SH-SY5Y (cell line): Measurements from ENCODE around the gene BCL6B.

Source experiments
- GATA2 ChIP-seq: IDR thresholded peaks from 2 replicates; pipeline ENCODE4 v1.6.1; 2011; ENCODE audit warnings: mild to moderate bottlenecking, low read depth, low read length
- GATA3 ChIP-seq: IDR thresholded peaks from 2 replicates; pipeline ENCODE4 v1.6.1; 2011; ENCODE audit warnings: low read depth, mild to moderate bottlenecking, low read length, moderate library complexity

- no peak for TF ChIP-seq GATA2
- no peak for TF ChIP-seq GATA3
Observed at GRCh38 chr17:7021993-7022778, 664 bp upstream of the BCL6B start.
